NOMO-1 treated with DMSO at 0.1 percent for 48 hours (cell line): Measurements from ENCODE around the gene LNX1.

ENCODE experiments used
- DNase-seq: peaks from one replicate; lab custom pipeline; 2025; ENCODE audit not compliant: unreplicated experiment; lab: John Stamatoyannopoulos, UW

Gene LNX1

DNA sequence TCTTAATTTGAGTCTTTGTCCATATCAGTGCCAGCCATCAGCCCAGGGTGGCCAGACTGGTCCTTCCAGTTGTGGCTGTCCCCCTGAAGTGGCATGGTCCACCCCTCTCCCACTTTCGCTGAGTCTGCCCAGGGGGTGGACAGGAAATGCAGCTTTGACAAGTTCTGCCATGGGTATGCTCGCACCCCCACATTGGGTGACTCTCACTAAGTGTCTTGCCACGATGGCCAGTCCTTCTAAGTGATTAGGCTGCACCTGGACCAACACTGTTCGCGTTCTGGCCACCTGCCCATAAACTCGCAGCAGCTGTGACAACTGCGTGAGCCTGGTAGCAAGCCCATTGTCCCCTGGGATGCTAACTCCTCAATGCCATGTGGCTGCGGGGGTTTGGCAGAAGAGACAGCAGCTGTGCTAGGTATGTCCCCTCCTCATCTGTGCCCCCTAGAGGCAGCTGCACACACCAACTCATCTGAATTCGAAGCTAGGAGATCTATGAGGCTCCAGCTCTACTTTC lies 10.0 kb upstream of the LNX1 start:
- no peak for DNase-seq

DNA sequence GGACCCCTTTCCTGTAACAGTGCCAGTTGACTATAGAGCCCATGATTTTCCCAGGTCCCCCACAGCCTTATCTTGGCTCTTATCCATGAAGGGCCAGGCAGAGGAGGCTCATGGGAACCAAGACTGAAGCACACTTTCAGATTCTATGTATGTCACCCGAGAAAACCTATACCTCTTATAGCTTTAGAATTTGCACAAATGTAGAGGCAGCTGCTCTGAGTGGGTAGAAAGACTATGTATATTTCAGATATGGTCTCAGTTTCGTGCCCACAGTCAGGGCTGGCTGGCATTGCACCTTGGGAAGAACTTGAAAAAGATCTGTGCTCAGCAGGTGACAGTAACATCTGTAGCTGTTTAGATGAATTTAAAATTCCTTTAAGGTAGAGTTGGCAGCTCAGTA lies 8.3 kb upstream of the LNX1 start:
- no peak for DNase-seq

DNA sequence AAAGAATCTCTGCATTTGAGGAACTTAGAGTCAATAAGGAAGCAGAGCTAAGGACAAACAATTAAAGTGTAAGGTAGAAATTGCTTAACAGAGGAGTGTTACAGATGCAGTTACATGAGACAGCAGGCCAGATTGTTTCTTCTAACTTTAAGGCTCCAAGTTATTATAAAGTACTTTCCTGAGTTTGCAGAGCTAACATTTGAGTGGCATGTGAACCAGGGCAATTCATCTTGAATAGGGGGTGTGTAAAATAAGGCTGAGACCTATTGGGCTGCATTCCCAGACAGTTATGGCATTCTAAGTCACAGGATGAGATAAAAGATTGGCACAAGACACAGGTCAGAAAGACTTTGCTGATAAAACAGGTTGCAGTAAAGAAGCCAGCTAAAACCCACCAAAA lies 7.6 kb upstream of the LNX1 start:
- DNase-seq: peak; percentile 11

DNA sequence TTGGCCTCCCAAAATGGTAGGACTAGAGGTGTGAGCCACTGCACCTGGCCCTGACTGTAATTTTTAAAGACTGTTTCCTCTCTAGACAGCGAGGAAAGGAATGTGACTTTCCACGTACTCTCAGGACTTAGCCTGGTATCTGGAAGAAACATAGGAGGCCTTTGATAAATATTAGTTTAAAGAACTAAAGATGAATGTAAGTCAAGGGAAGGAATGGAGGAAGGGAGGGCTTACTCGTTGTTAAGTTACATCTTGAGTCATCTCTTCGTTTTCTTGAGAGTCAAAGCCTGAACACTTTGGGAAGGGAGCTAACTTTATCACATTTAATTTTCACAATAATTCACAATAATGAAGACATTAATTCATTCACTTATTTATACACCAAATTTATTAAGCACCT lies 7.2 kb upstream of the LNX1 start:
- DNase-seq: no peak

DNA sequence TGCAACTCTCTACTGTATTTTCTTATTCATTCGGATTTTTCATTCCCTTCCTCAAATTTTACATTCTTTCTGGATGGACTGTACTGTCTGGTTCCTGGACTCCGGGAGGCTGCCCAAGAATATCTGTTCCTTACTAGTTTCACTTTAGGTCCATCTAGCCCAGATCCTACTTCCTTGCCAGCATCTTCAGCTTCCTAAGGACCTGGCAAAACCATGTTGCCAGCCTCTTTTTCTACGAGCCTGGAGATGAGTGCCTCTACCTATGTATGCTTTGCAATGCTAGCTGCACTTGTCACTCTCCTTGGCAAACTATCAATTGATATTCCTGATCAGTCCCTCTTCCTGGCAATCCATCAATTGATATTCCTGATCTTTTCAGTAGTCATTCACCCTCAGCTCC lies 5.6 kb upstream of the LNX1 start:
- no peak for DNase-seq

DNA sequence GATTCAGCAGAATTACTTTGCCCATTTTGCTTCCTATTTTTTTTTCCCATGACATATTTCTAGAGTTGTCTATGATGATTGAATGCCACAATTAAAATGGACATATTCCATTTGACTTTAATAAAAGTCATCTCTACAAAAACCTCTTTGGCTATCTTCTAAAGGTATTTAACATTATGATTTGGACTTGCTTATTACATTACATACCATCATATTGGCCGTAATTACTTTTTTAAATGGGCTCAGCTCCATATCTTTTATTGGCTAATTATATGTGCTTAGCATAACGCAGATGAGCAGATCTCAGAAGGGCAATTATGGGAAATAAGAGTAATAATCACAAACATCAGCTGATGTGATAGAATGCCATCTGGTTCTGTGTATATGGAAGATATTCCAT lies 4.5 kb upstream of the LNX1 start:
- DNase-seq: no peak

DNA sequence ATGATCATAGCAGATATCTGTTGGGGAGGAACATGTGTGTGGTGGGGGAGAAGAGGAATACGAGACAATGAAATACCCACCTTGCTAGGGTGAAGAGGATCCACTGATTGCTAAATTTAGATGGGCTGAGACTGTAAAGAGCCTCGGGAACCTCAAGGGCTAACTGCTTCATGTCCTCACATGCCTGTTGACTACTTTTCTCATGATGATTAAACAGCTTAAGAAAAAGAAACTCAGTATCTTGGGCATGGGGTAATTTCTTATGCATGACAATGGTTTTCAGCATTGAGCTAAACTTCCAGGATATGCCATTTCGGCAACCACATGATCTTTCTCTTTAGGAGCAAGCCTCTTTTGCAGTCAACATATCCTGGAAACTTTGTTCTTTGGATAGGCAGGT lies 3.9 kb upstream of the LNX1 start:
- DNase-seq: no peak

DNA sequence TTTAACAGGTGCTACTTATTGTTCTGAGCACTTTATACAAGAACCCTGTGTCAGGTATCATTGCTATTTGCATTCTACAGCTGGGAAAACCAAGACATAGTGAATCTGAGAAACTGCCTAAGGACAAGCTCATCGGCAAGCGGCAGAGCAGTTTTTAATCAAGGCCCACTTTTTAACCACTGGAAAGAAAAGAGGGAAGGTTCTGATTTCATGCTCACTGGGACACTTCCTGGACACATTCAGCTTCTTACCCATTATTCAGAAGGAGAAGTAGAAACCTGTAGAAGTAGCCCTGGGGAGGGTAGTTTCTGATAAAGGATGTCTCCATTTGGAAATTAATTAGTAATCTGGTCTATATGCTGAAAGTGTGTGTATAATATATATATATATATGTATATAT lies 2.5 kb upstream of the LNX1 start:
- no peak for DNase-seq

DNA sequence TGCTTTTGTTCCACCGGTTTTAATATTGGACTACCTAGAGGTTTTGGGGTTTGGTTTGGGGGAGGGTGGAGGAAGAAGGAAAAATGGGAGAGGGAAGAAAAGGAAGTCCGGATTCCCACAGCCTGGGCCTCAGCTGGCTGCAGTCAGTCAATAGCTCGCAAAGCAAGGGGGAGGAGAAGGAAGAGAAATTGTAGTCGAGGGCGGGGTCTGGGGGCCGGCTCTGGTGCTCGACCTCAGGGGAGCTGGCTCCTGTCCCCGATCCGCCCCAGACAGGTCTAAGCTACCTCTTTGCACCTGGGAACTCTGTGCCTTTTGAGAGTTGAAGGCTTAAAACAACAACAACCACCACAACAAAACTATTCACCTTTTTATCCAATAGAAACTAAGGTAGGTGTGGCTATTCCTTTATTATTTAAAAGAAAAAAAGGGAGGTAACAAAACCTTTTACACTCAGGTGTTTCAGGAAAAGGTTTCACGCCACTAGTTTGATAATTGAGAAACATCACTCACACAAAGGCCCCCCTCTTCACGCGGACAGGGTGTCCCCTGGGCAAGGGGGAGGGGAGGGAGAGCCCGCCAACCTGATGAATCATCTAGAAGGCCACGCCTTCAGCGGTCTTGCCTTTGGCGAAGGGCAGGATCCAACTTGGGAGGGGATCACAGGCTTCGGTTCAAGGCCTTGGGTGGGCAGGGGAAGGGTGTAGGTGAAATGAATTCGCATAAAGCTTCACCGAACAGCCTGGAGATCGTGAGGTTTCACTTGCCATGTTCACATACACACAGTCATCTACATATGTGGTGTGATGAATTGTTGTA lies 1.6 kb upstream of the LNX1 start:
- DNase-seq: no peak

DNA sequence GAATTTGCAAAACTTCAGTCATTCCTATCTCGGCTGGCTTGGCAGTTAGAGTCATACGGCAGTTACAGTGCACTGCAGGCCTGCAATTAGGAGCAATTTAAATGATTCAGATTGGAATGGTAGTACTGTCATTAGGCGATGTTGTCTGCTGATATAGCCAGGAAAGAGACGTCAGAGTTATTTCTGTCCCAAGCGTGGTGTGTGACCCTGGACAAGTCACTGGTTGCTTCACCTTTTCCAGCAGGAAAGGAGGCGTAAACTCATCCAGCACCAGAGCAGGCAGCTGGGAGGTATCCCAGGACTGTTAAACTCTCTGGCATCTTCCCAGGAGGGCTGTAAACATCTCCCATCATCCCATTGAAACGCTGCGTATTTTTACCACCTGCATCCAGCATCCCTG lies 836 bp upstream of the LNX1 start:
- no peak for DNase-seq

DNA sequence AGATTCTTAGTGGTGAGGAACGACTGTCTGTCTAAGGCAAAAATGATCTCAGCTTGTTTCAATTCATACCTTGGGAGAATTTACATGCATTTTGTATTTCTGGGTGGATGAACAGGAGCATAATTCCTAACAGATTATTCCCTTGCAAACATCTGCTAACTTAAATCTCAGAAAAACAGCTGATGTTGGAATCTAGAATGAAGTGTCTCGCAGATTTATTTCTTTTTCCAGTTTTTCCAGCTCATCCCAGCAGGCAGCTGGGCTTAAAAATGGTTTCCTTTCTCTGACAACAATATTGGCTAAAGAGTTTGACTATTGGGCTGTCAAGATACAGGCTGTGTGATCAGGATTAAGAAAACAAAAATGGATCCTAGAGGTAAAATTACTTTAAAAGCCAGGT lies 1.1 kb downstream of the LNX1 start:
- no peak for DNase-seq

DNA sequence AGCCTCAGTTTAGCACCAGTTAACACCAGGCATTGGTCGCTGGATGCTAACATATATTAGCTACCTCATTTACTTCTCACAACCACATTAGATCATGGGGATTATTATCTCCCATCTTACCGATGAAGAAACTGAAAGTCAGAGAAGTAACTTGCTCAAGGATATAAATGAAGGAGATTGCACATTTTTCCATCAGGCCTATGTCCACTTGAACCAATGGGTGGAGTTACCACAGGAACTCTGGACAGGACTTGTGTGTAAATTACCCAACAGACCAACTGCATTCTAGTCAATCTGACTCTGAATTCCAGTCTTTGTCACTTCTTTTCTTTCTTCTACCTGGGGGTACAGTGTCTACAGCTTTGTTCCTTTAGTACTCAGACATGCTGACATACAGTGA lies 1.8 kb downstream of the LNX1 start:
- DNase-seq: peak; percentile 3

DNA sequence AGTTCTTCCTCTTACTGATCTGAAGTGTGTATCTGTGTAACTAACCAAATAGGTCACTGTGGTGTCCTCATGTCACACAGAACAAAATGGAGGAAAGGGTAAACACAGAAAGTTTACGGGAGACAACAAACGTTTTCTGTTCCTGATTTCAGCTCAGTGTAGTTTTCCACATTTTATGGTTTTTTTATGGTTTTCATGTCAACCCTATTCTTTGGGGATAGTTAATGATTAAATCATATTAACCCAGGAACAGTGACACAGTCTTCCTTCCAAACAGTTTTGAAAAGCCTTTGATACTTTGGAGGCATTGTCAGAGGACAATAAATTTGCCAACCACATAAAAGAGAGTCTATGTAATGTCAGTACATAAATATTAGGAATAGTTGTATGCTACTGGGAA lies 4.2 kb downstream of the LNX1 start:
- DNase-seq: no peak

DNA sequence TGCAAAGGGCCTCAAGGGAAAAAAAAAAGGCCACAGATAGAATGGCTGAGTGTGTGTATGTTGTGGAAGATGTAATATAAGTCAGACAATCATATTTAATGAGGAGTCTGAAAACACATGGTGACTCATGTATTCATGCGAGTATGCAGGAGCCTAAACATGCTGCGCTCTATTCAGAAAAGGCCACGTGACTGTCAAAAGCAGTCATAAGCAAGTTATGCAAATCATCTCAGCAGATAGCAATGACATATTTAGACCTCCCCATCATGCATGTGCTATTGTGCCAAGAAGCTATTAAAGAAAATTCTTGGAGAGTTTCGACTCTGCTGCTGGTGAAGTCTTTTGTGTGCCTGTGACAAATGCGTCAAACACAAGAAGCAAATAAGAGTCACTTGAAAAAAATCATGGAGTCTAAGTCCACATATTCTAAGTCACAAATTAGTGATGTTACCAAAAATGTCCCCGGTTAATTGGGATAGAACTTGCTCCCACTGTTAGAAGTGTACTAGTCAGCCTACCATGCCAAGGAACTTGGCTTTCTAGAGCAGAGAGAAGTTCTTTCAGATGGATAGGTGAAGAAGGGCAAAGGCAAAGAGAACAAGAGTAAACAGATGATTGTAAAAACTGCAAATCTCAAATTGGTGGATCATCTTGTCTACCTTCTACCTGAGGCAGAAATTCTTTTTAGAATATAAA lies 5.0 kb downstream of the LNX1 start:
- DNase-seq: no peak

DNA sequence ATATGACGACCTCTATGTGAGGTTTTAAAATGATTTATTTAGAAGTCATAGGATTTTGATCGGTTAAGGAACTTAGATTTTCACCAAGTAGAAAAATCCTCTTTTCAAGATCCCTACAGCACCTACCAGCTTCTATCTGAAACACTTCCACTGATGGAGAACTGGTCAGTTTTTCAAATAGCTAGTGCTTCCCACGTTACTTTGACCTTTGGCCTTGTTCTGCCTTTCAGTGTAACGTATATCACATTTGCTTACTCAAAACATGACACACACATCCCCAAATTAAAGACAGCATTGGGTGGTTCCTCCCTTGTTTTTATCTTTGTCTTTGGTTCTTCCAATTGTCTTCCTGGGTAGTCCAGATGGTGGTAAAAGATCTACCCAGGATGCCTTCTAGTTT lies 6.6 kb downstream of the LNX1 start:
- DNase-seq: no peak

DNA sequence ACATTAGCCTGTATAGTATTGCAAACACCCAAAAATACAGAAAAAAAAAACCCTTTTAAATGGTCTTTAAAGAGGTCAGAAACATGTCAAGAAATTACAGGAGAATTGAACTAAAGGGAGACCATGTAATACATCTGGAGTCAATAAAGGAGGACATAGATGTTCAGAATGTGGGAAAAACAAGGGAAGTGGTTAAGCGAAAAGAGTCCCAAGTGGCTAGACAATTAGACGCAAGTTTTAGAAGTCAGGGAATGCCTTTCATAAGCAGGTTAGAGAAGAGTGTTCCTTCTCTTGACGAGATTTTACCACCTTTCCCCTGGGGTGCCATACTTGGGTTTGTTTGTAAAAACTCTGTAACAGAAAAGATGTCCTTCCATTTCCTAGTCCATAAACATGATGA lies 7.8 kb downstream of the LNX1 start:
- no peak for DNase-seq

DNA sequence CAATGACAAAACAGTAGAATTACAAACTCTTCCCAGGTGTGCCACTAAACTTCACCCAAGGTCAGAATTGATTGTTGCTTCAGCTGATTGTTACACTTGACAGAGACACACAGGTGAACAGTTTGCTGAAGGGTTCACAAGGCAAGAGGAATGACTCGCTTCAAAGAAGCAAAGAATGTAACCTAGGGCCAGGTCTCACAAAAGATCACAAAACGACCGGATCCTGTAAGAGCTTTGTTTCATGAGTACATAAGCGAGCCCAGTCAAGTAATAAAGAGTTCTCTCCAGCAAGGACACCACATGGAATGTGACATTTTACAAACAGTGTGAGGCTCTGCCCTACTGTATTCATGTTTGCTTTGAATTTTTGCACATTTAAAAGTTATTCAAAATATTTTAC lies 9.1 kb downstream of the LNX1 start:
- DNase-seq: no peak

DNA sequence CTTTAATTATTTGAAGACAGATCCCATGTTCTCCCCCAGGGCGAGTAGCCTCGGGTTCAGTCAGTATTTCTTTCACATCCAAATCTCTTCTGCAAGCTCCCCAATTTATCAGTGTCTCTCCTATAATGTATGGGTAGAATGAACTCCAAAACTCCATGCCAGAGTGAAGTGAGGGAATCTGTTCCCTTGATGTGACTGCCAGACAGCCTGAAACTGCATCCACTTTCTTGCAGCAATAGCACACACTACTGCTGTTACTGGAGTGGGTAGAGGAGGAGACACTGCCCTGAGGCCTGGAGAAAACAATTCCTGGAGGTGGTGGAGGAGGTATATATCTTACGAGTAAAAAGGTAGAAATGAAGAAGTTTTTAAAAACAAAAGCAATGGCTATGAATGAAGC lies 11.0 kb downstream of the LNX1 start:
- DNase-seq: no peak

DNA sequence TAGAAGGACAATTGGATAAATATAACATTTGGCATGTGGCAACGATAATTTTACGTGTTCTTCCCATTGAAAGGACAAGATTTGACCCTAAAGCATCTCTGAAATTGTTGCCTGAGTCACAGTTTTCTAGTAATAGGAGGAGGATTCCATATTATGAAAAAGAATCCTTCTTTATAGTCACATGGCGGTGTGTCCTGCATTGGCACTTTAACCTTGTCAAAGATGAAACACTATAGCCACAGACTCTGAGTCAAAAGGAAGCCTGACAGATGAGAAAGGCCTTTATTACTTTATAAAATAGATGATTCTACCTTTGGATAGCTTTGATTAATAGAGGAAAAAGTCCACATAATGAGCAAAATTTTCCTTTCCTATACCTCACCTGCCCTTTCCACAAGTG lies 11.5 kb downstream of the LNX1 start:
- DNase-seq: no peak

DNA sequence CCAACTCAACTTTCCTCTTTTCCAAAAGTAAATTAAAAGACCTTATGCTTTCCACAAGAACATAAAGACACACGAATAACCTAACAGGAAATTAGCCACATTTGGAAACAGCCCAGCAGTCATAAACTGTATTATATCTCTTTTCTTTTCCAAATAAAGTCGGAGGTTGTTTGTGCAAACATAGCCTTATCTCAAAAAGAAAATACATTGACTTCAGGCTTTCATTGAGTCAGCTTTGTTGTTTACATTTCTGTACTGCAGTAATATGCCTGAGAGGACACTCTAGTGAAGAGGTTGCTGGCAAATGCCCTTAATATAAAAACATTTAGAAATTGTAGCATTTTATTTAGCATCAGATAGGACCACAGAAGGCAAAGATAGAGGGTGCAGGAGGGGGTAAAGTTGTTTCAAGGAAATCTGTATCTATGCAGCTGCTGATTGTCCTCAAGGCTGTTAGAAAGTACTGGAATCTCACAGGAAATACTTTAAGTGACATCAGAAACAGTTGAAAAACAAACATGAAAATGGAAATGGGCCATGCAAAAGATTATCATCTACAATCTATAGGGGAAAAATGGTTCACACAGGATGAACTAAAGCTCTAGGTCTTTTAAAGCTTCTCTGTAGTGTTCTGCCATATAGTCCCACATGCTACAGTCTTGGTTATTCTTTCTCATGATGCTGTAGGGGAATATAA lies 14.5 kb downstream of the LNX1 start:
- no peak for DNase-seq

DNA sequence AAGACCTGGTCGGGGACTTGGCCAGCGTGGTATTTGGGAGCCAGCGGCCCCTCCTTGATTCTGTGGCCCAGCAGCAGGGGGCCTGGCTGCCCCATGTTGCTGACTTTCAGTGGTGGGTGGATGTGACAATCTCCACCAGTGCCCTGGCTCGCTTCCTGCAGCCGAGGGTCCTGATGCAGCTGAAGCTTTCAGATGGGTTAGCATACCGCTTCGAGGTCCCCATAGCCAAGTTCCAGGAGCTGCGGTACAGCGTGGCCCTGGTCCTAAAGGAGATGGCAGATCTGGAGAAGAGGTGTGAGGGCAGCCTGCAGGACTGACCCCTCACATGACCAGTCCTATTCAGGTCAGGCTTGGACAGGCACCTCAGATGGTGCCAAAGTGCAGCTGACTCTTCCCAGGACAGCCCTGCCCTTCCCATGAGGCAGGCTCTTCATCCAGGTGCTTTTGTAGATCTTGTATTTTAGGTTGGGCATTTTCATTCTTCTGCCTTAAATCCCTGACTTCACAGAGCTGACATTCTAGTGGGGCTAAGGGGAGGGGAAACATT lies 15.1 kb downstream of the LNX1 start:
- no peak for DNase-seq

DNA sequence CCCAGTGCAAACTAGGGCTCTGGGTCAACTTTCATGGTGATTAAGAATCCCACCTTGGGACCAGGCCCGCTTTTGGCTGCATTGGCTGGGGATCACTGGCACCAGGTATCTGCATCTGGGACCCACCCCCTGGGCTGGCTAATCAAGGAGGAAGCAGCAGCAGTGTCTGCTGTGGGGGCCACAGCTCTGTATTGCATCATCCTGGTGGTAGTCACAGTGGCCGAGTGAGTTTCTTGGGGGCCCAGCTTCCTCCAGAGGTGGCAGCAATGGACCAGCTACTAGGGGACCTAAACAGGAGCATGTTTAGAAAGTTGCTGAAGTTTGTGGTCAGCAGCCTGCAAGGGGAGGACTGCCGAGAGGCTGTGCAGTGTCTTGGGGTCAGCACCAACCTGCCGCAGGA lies 15.7 kb downstream of the LNX1 start:
- DNase-seq: peak; percentile 7
